Hindlimb muscle (tissue), 1 donor: Measurements from ENCODE around the gene TSPAN3. TPM values are rescaled to one million over a fixed set of nuclear protein-coding genes. Genes with fewer than 3 reads are reported as not detected.

Source experiments
- DNase-seq: peaks from one replicate; pipeline ENCODE4 v3.0.0-alpha.2; 2013
- polyA plus RNA-seq: library from polyadenylated mRNA; unstranded; fragments of 120-200 nt; gene quantifications from one replicate; pipeline ENCODE4 v1.2.1, GENCODE V29; 2013; ENCODE audit not compliant: insufficient read length

Gene TSPAN3
- polyA plus RNA-seq, 1 donor, result 372 TPM

DNA sequence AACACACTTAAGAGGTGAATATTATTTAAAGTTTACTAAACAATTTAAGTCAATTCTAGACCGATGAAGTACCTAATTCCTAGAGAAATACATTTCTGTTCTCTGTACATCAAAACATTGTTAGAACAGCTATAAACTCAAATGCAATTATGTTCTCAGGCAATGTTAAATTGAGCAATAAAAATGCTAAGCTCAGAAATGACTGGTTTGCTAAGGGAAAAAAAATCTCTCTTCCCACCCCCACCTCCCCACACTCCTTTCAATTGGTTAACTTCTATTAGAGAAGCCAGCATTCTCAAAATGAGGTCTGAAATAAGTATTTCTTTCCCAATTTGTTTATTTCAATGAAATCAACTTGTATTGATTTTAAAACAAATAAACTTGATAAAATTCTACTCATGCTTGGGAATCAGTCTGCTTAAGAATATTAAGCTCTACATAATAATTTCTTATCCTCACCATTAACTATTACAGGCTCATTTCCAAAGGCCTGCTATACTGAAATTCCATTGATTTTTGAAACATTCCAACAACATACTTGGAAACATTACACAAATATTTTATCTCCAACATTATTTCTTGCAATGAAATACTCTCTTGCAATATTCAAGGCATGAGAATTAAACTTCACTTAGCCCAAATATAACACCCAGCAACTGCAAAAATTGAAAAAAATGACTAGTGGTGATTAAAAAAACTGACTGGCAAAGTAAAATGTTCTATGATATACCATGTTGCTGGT is 22.6 kb downstream of the TSPAN3 start:
- DNase-seq, result no peak

DNA sequence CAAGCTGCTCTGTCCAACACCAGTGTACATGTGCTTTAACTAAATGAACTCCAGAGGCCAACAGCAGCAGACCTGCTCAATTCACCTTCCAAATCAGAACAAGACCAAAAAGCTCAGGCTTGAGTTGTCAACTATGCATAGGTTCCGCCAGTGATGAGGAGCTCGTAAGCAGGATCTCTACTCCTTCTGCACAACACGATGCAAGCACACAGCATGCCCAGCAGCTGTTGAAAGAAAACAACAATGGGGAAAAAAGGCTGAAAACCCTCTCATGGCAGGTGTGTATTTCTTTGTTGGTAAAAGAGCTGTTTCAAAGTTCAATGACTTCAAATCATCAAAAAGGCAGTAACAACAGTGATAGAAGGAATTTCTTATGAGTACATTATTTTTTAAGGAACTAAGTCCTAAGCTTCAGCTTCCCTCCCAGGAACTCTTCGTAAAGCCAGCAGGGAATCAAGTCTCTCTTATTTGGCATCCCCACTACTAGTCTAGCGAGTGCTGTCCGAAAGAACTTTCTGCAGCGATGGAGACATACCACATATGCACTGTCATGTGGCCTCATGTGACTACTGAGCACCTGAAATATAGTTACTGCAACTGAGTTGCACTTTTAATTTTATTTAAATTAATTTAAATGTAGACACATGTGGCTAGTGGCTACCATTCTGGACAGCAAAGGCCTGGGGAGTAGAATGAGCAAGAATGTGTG is 24.1 kb downstream of the TSPAN3 start:
- no peak for DNase-seq

DNA sequence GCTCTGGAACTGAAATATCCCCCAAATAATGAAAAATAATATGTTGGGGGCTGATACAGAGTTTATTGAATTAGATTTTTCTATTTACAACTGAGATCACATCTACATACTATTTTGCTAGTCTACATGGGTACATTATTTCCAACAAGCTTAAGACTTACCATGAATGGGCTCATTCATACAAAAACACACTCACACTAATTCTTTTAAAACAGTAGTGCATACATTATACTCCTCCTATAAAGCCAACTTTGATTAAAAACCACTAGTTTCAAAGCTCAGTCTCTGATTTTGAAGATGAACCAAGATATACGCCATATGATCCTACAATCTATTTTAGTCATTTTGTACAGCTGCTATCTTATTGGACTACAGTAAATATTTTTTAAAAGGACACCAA is 24.9 kb downstream of the TSPAN3 start:
- DNase-seq, result no peak

DNA sequence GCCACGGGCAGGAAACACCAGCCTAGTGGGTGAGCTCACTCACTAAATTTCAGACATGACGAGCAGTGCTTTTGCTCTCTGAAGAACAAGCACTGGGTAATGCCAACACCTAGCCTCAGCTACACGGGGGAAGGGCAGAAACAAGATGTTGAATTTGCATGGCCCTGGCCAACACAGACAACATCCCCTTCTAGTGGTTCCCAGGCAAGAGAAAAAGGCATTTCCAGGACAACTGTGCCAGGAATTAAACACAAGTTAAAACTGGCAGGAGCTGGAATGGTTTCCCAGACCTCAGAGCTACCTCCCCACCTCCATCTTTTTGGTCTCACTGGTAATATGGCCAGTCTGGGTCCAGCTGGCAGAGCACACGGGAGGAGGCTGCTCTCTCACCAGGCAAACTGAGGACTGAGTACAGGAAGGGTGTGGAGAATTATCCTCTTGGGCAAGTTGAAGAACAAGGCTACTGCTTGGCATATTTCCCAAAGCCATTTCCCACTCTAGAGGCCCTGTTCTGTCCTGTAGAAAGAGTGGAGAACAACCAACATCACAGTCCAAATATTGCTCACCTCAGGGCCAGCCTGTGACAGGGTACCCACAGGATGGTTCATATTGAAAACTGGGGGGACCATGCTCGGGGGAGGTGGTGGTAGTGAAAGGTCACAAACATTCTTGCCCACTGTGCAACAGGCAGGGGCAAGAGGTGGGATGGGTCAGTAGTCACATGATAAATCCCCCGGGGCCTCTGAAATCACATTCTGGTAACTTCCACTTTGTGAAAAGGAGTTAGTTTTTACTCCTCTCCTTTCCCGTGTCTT is 26.5 kb downstream of the TSPAN3 start:
- DNase-seq, result no peak

DNA sequence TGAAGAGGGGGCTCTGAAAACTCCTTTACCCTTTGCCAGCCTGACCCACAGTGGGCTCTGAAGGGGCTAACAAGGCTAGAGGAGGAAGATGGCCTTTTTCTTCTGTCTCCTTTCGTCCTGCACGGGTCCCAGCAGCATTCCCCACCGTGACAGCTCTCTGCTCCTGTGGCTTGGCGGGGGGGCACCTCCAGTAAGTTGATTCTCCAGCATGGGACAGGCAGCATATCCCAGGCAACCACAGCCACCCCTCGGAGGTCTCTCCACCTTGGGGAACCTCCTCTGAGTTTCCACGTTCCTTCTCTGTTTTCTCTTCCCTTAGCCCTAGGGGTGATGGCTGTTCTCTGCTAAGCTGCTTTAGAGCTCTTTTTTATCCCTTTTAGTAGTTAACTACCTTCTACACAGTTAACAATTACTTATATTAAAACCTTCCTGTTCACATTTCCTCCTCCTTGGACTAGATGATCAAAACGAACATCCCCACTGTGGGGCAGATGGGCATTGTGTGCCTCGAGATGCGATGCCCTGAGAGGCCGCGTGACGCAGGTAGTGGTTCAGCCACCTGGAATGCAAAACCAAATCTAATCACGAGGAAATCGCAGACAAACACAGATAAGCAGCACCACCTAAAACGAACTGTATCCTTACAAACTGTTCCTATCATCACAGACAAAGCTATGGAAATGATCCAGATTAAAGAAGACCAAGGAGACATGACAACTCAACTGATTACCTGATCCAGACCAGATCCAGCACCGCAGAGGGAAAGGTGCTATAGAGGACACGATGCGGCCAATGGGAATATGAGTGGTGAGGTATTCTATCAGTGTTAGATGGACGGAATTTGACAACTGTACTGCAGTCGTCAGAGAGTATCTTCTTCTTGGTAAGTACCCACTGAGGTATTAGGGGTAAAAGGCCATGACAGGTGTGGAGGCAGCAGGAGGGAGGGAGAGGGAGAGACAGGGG is 27.7 kb downstream of the TSPAN3 start:
- DNase-seq, result no peak

DNA sequence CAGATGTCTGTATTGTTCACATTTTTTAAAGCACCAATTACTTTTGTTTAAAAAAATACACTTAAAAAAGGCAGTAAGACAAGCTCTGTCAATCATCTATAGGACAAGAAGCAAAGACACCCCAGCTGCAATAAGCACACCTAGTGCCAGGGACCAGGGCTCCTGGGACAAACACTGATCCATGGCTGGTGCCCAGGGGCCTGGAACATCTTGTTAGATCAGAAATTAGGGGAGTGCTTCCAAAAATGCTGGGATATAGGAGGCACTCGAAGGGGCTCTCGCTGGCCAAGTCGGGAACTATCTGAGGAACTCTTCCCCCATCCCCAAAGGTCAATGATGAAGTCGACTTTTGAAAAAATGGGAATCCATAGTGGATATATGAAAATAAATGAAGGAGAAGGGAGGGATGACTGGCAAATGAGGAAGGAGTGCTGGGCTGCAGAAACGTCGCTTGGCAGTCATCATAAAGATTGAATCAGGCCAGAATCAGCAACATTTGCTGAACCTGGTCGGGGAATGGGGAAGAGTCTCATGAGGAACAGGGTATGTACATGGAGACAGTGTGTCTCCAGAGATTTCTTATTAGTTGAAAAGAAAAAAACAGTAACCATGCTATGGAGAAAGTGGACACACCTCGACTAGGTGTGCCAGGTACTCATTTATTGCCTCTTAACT is 28.5 kb downstream of the TSPAN3 start:
- DNase-seq, result no peak

DNA sequence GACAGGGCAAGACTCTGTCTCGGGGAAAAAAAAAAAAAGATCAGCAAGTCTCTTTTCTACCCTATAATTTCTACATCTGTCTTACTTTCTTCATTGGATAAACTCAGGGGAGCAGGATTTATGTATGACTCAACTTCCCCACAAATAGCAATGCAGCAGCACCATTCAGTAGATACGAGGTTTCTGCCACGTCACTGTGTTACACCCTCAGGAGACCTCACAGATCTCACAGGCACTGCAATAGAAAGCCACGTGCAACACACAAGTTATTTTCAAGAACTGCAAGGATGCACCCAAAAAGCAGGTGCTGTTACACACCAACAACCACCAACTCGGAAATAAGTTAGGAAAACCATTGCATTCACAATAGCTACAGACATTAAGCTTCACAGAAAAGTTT is 30.2 kb downstream of the TSPAN3 start:
- no peak for DNase-seq

DNA sequence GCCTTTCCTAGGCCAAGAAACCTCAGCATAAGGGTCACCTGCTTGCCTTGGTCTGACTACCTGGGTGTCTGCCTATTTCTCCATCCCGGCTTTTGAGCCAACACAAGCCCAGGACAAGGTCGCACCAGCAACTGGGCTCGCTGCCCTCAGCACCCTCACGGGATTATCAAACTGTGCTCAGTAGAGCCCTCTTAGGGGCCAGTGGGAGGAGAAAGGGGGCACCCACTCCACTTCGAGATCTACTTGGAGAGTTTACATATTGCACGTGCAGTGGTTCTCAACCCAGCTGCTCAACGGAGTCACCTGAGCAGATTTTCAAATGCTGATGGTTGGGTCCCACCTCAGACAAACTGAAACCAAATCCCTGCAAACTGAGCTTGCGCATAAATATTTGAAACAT is 31.1 kb downstream of the TSPAN3 start:
- DNase-seq, result no peak

DNA sequence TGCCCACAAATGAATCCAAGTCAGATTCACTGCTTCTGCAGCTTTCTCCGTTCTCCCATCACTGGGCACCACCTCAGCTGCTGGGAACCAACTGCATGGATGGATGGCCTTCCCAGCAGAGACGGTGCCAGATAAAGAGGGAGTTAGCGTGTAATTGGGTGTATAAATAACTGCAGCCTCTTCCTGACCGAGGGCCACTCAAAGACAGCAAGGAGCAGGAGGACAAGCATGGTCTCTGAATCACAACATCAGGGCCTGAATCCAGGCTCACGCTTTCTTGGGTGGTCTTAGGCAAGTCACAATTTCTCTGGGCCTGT is 31.7 kb downstream of the TSPAN3 start:
- no peak for DNase-seq

DNA sequence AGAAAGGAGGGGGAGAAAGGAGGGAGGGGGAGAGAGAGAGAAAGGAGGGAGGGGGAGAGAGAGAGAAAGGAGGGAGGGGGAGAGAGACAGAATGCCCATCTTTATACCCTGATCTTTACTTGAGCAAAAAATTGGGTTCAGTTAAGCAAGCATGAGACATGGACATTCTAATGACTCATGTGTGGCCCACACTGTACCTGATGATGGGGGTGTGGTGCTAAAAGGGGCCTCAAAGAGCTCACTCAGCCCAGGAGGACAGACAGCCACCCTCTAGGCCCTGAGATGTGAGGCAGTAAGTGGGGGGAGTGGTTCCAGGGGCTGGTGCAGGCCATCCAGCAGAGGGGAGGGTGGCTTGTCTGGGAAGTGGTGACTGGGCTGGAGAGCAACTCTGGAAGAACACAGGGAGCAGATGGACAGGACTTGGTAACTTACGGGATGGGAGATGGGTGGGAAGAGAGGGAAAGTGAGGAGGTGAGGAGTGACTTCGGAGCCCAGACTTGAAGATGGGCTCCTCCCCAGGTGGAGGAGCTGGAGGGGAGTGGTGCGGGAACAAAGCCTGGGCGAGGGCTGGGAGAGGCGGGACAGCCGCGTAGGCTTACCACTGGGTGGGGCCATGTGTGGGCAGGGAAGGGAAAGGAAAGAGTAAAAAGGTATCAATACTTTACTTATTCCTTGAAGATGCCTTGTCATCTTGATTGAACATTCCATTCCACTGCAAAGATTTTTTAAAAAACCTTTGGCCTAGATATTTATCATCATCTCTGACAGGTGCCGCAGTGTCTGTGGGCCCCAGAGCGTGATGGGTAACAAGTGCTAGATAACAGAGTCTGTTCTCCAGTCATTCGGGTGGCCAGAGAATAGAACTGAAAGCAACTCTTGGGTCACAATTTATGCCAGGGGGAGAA is 32.3 kb downstream of the TSPAN3 start:
- DNase-seq, result no peak

DNA sequence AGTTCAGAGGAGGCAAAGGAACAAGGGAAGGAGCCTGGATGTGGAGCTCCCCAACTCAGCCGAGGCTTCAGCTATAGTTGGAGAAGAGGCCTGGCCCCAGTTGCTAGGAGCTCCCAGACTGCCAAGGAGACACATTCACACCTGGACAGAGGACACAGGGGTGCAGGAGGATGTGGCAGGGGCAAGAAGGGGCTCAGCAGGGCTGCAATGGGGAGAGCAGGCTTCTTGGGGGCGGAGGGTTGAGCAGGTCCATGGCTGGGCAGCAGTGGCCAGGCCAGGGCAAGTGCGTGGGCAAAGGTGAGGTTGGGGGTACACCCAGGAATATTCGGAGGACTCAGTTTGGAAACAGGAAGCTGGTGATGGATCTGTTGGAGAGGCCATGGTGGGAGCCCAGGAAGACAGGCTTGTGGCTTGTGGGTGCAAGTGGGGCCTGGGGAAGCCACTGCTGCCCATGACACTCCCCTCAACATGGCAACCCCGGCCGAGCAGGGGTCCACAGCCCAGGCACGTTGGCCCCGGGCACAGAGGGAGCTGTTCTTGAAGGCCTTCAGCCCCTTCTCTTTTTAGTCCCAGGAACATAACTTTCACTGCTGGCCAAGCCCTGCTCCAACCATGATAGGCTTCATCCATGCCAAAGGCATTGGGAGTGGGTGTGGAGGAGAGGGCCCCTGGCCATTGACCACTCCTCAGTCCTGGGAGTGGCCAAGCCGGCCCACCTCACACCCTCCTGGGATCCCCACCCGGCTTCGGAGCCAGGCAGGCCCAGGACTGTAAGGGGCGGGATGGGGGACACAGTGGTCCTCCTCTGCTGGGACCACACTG is 33.3 kb downstream of the TSPAN3 start:
- no peak for DNase-seq

DNA sequence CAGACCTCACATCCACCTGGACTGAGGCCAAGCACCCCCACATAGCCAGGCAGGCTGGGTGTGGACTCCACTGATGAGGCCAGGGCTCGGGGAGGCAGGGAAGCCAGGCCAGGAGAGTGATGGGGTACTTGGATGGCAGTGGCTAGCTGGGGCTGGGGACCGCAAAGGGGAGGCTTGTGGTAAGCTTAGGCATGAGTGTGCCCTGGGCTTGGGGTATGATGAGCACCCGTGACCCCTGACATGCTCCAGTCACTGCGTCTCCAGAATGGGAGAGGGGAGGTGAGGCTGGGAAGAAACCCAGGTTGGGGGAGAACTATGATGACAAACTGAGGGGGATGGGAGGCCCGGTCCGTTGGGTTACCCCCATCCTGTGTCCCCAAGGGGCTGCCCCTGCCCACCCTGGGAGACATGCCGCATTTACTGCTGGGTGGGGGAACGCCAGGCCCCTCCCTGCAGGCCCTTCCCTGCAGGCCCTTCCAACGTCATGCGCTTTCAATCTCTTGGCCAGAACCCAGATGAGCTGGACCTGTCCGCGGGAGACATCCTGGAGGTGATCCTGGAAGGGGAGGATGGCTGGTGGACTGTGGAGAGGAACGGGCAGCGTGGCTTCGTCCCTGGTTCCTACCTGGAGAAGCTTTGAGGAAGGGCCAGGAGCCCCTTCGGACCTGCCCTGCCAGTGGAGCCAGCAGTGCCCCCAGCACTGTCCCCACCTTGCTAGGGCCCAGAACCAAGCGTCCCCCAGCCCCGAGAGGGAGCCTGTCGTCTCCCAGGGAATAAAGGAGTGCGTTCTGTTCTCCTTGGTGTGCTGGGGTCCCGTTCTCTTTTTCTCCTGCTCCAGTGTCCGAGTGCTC is 34.1 kb downstream of the TSPAN3 start:
- DNase-seq, result no peak

DNA sequence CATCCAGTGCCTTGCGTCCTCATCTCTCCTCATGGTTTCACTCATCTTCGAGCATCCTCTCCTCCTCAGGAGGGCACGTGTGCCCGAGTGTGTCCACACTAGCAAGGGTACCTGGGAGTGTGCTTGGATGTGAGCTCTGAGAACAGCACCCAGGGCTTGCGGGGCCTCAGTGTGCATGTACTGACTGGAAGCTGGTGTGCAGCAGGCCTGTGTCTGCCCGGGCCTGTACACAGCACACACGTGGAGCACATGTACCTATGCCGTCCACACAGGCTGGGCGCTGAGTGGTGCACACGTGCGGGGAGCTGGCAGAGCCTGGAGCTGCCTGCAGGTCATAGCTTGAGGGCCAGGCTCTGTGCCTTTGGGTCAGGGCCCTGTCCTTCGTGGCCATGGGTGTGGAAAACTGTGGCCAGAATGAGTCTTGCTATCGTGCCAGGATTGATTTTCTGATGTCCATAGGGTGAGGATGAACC is 34.9 kb downstream of the TSPAN3 start:
- no peak for DNase-seq

DNA sequence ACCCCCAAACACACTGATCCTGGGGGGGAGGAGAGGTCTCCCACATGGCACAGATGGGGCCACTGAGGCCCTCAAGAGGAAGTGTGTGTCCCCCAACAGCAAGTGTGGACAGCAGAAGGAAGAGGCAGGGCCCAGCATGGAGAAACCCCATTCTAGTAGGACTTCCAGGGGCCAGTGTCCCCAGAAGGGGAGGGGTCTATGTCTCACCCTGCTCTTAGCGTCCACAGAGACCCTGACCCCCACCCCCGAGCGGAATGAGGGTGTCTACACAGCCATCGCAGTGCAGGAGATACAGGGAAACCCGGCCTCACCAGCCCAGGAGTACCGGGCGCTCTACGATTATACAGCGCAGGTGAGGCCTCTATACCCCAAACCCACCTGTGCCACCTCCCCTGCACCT is 35.3 kb downstream of the TSPAN3 start:
- no peak for DNase-seq

DNA sequence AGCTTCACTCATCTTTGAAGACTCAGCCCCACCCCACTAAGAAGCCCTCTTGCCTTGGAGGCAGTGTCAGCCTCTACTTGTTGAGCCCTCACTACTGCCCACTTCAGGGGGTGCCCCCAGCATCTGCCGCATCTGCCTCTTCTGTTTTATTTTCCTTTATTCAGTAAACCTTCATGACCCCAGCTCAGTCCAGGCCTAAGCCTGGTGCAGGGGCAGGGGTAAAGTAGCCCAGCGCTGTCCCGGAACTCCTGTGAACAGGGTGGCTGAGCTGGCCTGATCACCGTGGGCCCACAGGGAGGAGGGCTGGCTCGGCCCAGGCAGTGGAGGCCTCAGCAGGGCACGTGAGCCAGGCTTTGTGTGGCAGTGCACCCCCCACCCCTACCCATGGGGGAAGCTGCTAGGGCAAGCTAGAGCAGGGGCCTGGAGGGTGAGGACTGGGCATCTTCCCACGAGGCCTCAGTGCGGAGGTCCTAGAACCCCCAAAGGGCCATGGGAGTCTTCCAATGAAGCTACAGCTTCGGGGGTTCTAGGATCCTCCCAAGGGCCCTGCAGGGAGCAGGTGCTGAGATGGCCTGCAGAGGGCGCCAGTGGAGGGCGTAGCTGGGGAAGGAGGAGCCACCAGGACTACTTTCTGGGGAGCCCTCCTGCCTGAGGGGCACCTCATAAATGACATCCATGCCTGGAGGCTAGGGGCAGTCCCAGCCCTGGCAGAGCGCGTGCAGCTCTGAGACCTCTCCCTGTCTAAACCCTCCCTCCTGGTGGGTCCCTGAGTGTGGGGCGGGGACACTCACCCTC is 36.0 kb downstream of the TSPAN3 start:
- DNase-seq, result no peak

DNA sequence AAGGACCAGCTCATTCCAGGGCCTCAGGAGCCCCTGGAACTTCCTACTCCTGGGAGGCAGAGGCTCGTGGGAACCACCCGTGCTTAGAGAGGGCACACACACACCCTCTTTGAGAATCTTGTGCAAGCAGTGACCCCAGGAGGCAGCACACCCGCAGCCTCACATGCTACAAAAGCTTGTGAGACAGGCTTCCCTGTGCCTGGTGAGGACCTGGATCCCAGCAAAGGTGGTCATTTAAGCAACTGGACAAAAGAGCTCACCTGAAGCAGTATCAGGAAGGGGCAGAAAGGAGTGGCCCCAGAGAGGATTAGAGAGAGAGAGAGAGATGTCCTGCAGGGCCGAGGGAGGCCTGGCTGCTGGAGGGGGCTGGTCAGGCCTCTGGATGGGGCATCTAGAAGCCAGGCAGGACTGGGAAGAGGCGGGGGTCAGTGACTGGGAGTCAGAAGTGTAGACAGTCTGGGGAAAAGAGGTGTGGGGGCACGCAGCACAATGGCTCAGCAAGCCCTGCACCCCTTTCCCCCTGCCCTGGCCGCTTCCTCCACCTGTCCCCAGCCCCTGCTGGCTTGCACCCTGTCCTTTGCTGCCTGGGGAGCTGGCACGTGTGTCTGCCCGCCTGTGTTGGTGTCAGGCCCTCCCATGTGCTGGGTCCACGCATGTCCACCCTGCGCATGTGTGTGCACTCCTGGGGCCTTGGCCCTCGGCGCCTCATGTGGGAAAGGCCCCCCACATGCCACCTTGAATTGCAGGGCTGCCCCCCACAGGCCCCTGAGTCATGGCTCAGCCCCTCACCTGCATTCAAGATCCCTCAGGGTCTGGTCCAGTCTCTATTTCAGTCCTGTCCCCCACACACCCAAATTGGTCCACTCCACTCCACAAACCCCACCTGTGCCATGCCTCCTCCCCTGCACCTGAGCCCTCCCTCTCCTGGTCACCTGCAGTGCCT is 36.9 kb downstream of the TSPAN3 start:
- DNase-seq, result no peak

DNA sequence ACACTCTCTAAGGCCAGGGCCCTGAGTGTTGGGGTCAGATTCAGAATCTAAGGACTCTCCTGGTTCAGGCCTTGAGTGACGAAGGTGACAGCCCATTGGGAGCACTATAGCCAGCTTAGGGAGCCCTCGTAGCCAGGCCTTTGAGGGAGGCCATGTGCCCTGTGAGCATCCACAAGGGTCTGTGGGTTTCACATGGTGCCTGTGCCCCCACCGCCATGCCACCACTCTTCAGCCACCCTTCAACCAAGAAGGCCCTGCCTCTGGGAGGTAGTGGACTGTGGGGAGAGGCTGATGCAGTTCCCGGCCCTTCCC is 37.5 kb downstream of the TSPAN3 start:
- no peak for DNase-seq
